MM.1S (cell line): ENCODE measurements around the gene KCNG2.

Source experiments
- DNase-seq: peaks from one replicate; pipeline ENCODE4 v3.0.0-alpha.2; 2015
- H2AFZ ChIP-seq: fragments of 300-600 bp; sonication (generic); 2 replicates; pipeline ENCODE4 v1.6.0; 2016; ENCODE audit warnings: antibody characterized with exemption, low read length
- H3F3A ChIP-seq: fragments of 300-600 bp; sonication (generic); 2 replicates; pipeline ENCODE4 v1.6.1; 2016; ENCODE audit warnings: mild to moderate bottlenecking, antibody characterized with exemption, low read length, moderate library complexity, mixed read lengths; ENCODE audit not compliant: insufficient read depth
- H3K27ac ChIP-seq: fragments of 300-600 bp; sonication (generic); 2 replicates; pipeline ENCODE4 v1.5.1; 2016; ENCODE audit warnings: mild to moderate bottlenecking, low read length
- H3K27me3 ChIP-seq: fragments of 300-600 bp; sonication (generic); replicated peaks from 2 replicates; pipeline ENCODE4 v1.6.0; 2016; ENCODE audit warnings: low read length; ENCODE audit not compliant: insufficient read depth
- H3K36me3 ChIP-seq: fragments of 300-600 bp; sonication (generic); replicated peaks from 2 replicates; pipeline ENCODE4 v1.6.1; 2016; ENCODE audit warnings: mild to moderate bottlenecking, low read length, mixed read lengths; ENCODE audit not compliant: insufficient read depth
- H3K4me1 ChIP-seq: fragments of 300-600 bp; sonication (generic); 2 replicates; pipeline ENCODE4 v1.6.1; 2016; ENCODE audit warnings: low read length, mixed read lengths
- H3K4me2 ChIP-seq: fragments of 300-600 bp; sonication (generic); 2 replicates; pipeline ENCODE4 v1.6.0; 2016; ENCODE audit warnings: low read depth, low read length
- H3K4me3 ChIP-seq: fragments of 300-600 bp; sonication (generic); 2 replicates; pipeline ENCODE4 v1.5.1; 2016; ENCODE audit warnings: low read length, mixed read lengths
- H3K79me2 ChIP-seq: fragments of 300-600 bp; sonication (generic); 2 replicates; pipeline ENCODE4 v1.6.1; 2016; ENCODE audit warnings: mixed run types, low read length, mixed read lengths
- H3K9ac ChIP-seq: fragments of 300-600 bp; sonication (generic); 2 replicates; pipeline ENCODE4 v1.6.1; 2016; ENCODE audit warnings: low read length, mixed read lengths
- H3K9me2 ChIP-seq: fragments of 300-600 bp; sonication (generic); replicated peaks from 2 replicates; pipeline ENCODE4 v1.6.1; 2016; ENCODE audit warnings: mild to moderate bottlenecking, low read length, mixed read lengths; ENCODE audit not compliant: insufficient read depth
- H3K9me3 ChIP-seq: fragments of 300-600 bp; sonication (generic); replicated peaks from 2 replicates; pipeline ENCODE4 v1.6.1; 2016; ENCODE audit warnings: mild to moderate bottlenecking, low read length, mixed read lengths; ENCODE audit not compliant: insufficient read depth
- H4K20me1 ChIP-seq: fragments of 300-600 bp; sonication (generic); 2 replicates; pipeline ENCODE4 v1.6.1; 2016; ENCODE audit warnings: mild to moderate bottlenecking, low read length, moderate library complexity, mixed read lengths; ENCODE audit not compliant: insufficient read depth
- CTCF ChIP-seq: fragments of 300-600 bp; sonication (generic); IDR thresholded peaks from 2 replicates; pipeline ENCODE4 v1.5.1; 2016; ENCODE audit warnings: antibody characterized with exemption, low read length, mixed read lengths
- EZH2 ChIP-seq: fragments of 300-600 bp; sonication (generic); optimal IDR thresholded peaks from 2 replicates; pipeline ENCODE3; 2017; ENCODE audit warnings: low read depth, mild to moderate bottlenecking, antibody characterized with exemption, low read length, mixed read lengths
- EZH2phosphoT487 ChIP-seq: fragments of 300-600 bp; sonication (generic); IDR thresholded peaks from 2 replicates; pipeline ENCODE4 v1.6.1; 2018; ENCODE audit warnings: antibody characterized with exemption, low read length

KCNG2 gene

GRCh38 chr18:79936641-79937040 lies 138.9 kb downstream of the KCNG2 start:
- Histone ChIP-seq H3K27me3 (no peaks in the 10 kb centered on the region), H3K4me2 (no peak overlapping the region), H3K9me2 (no peaks in the 10 kb centered on the region), H3K27ac (no peak overlapping the region), H3K79me2 (peaks cover 18% of the 10 kb centered on the region), H3F3A (no peaks in the 10 kb centered on the region), H4K20me1 (no peaks in the 10 kb centered on the region), H3K9ac (no peak overlapping the region), H2AFZ (no peak overlapping the region), H3K9me3 (no peaks in the 10 kb centered on the region), H3K4me3 (no peak overlapping the region), H3K4me1 (no peaks in the 10 kb centered on the region), H3K36me3 (no peaks in the 10 kb centered on the region; the same call in 1 of the 2 replicates)
- TF ChIP-seq EZH2 (no peak), EZH2phosphoT487 (no peak), CTCF (no peak)
- no peak for DNase-seq

- H3K27ac ChIP-seq: no peak overlapping the region
- H3K9me2 ChIP-seq: no peaks in the 10 kb centered on the region
- no peak for DNase-seq
- no peak overlapping the region for H2AFZ ChIP-seq
- no peaks in the 10 kb centered on the region for H3K4me1 ChIP-seq
- H3K9ac ChIP-seq: no peak overlapping the region
- peaks cover 18% of the 10 kb centered on the region for H3K79me2 ChIP-seq
- H3K36me3 ChIP-seq: no peaks in the 10 kb centered on the region; the same call in 1 of the 2 replicates
- H3F3A ChIP-seq: no peaks in the 10 kb centered on the region
- H3K4me2 ChIP-seq: no peak overlapping the region
- no peaks in the 10 kb centered on the region for H4K20me1 ChIP-seq
- H3K9me3 ChIP-seq: no peaks in the 10 kb centered on the region
- H3K4me3 ChIP-seq: no peak overlapping the region
- no peak for TF ChIP-seq EZH2phosphoT487
- TF ChIP-seq EZH2: no peak
- no peak for TF ChIP-seq CTCF
- H3K27me3 ChIP-seq: no peaks in the 10 kb centered on the region
Observed at GRCh38 chr18:79937103-79937860, 139.5 kb downstream of the KCNG2 start.

GRCh38 chr18:79938196-79938595 lies 140.5 kb downstream of the KCNG2 start:
- H2AFZ ChIP-seq: no peak overlapping the region
- H4K20me1 ChIP-seq: no peaks in the 10 kb centered on the region
- no peaks in the 10 kb centered on the region for H3K4me1 ChIP-seq
- H3K4me2 ChIP-seq: no peak overlapping the region
- no peaks in the 10 kb centered on the region for H3F3A ChIP-seq
- no peaks in the 10 kb centered on the region for H3K27me3 ChIP-seq
- H3K9ac ChIP-seq: no peak overlapping the region
- H3K36me3 ChIP-seq: no peaks in the 10 kb centered on the region; the same call in 1 of the 2 replicates
- H3K9me3 ChIP-seq: no peaks in the 10 kb centered on the region
- no peak for DNase-seq
- peaks cover 18% of the 10 kb centered on the region for H3K79me2 ChIP-seq
- TF ChIP-seq CTCF (no peak), EZH2 (no peak), EZH2phosphoT487 (no peak)
- no peak overlapping the region for H3K4me3 ChIP-seq
- no peaks in the 10 kb centered on the region for H3K9me2 ChIP-seq
- H3K27ac ChIP-seq: no peak overlapping the region
